ENCODE data around the gene MYCL.
A peak's percentile ranks its signal among the peaks of the same experiment; 100 is the strongest.

GRCh38 chr1:39866767-39867166 is 35.0 kb downstream of the MYCL start:
- TF ChIP-seq CTCF (conservative IDR thresholded peaks at IDR 0.05; ENCODE audit: low read depth, low read length) (no peak), POLR2A (IDR thresholded peaks at IDR 0.05; ENCODE audit: low read depth, low read length) (no peak), RAD21 (IDR thresholded peaks at IDR 0.05; ENCODE audit: low read length) (no peak), RFX5 (IDR thresholded peaks at IDR 0.05; ENCODE audit: low read depth, low read length) (no peak), FOS (IDR thresholded peaks at IDR 0.05; ENCODE audit: low read depth, low read length) (peak; percentile 36; the same call in 1 of the 2 replicates), CEBPB (IDR thresholded peaks at IDR 0.05; ENCODE audit: low read depth, low read length) (peak; percentile 96), SMC3 (IDR thresholded peaks at IDR 0.05; ENCODE audit: low read depth, low read length) (no peak), MAZ (IDR thresholded peaks at IDR 0.05; ENCODE audit: borderline replicate concordance, low read depth, low read length) (no peak), MAFK (IDR thresholded peaks at IDR 0.05; ENCODE audit: low read depth, low read length) (no peak), RCOR1 (IDR thresholded peaks at IDR 0.05; ENCODE audit: insufficient replicate concordance, low read length) (no peak), NFE2L2 (IDR thresholded peaks at IDR 0.05; ENCODE audit: low read depth, low read length) (peak; percentile 33; the same call in 1 of the 2 replicates), CHD1 (IDR thresholded peaks at IDR 0.05; ENCODE audit: low read depth, low read length) (no peak)
- TF ChIP-seq, protein P1, sequence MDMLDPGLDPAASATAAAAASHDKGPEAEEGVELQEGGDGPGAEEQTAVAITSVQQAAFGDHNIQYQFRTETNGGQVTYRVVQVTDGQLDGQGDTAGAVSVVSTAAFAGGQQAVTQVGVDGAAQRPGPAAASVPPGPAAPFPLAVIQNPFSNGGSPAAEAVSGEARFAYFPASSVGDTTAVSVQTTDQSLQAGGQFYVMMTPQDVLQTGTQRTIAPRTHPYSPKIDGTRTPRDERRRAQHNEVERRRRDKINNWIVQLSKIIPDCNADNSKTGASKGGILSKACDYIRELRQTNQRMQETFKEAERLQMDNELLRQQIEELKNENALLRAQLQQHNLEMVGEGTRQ (IDR thresholded peaks at IDR 0.05; ENCODE audit: low read depth, low read length), result peak; percentile 19; the same call in 1 of the 2 replicates

All from IMR-90 (cell line).